Osteocyte (in vitro differentiated cells): Measurements from ENCODE around the gene CALML4. TPM values are rescaled to one million over a fixed set of nuclear protein-coding genes. Genes with fewer than 3 reads are reported as not detected.

Experiments
- DNase-seq: peaks from one replicate; pipeline ENCODE4 v3.0.0; 2021; ENCODE audit warnings: mixed read lengths; ENCODE audit not compliant: unreplicated experiment; ENCODE audit errors: extremely low spot score
- H3K27ac Mint-ChIP-seq: one replicate; pipeline ENCODE4 v1.8.0; 2021; ENCODE audit warnings: mild to moderate bottlenecking, mixed read lengths; ENCODE audit not compliant: unreplicated experiment
- H3K27me3 Mint-ChIP-seq: one replicate; pipeline ENCODE4 v1.8.0; 2021; ENCODE audit warnings: mixed read lengths; ENCODE audit not compliant: unreplicated experiment
- H3K36me3 Mint-ChIP-seq: one replicate; pipeline ENCODE4 v1.8.0; 2021; ENCODE audit warnings: mixed read lengths; ENCODE audit not compliant: unreplicated experiment
- H3K4me1 Mint-ChIP-seq: one replicate; pipeline ENCODE4 v1.8.0; 2021; ENCODE audit warnings: mixed read lengths; ENCODE audit not compliant: unreplicated experiment
- H3K4me3 Mint-ChIP-seq: one replicate; pipeline ENCODE4 v1.8.0; 2021; ENCODE audit warnings: mild to moderate bottlenecking, moderate library complexity, mixed read lengths; ENCODE audit not compliant: unreplicated experiment
- H3K9me3 Mint-ChIP-seq: one replicate; pipeline ENCODE4 v1.8.0; 2021; ENCODE audit warnings: mixed read lengths; ENCODE audit not compliant: unreplicated experiment
- CTCF ChIP-seq: fragments of 200-600 bp; sonication (generic); IDR thresholded peaks from 2 replicates; pipeline ENCODE4 v1.5.0; 2021; ENCODE audit warnings: antibody characterized with exemption, mild to moderate bottlenecking, moderate library complexity
- total RNA-seq: library from RNA; stranded (reverse); gene quantifications from 2 replicates; pipeline ENCODE4 v1.2.1, GENCODE V29; 2021

The CALML4 gene
- total RNA-seq, 1 donor from 2014 or later, result 2.0 TPM

- Mint-ChIP-seq H3K4me1 (peaks cover 3% of the 10 kb centered on the region), H3K27me3 (no peaks in the 10 kb centered on the region), H3K4me3 (no peak overlapping the region), H3K9me3 (no peaks in the 10 kb centered on the region), H3K27ac (no peak overlapping the region), H3K36me3 (peaks cover 25% of the 10 kb centered on the region)
- no peak for TF ChIP-seq CTCF
- DNase-seq, result no peak
These were observed 47.0 kb downstream of the CALML4 start for GRCh38 chr15:68158046-68158628.

DNA sequence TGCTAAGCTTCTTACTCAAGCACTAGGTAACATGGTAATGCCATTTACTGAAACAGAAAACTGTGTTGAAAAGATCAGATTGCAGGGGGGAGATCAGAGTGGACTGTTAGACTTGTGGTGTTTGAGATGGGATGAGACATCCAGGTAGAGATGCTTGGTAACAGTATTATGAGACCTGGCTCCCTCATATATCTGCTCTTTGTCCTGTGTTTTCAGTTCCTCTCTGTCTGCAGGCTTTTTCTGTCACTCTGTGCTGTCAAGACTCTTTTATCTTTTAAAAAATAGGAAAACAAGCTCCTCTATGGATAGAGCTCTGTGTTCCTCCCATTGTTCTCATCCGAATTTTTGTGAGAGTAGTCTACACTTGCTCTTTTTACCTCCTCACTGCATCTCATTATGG is 48.1 kb downstream of the CALML4 start:
- Mint-ChIP-seq H3K4me3 (no peak overlapping the region), H3K4me1 (peaks cover 5% of the 10 kb centered on the region), H3K27me3 (no peaks in the 10 kb centered on the region), H3K9me3 (no peaks in the 10 kb centered on the region), H3K36me3 (peaks cover 25% of the 10 kb centered on the region), H3K27ac (no peak overlapping the region)
- DNase-seq, result no peak
- no peak for TF ChIP-seq CTCF

GRCh38 chr15:68154923-68155559 is 50.1 kb downstream of the CALML4 start:
- TF ChIP-seq CTCF, result peak; percentile 83
- no peaks in the 10 kb centered on the region for H3K27me3 Mint-ChIP-seq

DNA sequence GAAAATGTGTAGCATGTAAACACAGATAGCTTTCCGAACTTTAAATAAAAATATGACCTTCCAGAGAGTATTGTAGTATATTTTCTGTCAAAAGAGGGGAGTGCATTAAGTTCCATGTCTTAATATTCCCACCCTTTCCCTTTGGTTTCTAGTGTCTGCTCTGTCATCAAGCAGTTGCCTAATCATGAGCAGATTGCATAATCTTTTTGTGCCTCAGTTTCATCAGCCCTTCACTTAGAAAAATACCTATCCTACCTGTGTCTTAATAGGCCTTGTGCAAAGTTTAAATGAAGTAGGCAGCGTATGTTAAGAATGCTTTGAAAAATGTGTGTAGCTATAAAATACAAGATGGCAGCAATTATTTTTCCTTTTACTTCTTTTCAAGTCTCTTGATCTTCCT is 52.8 kb downstream of the CALML4 start:
- no peak overlapping the region for H3K4me3 Mint-ChIP-seq
- H3K27me3 Mint-ChIP-seq, result no peaks in the 10 kb centered on the region
- no peaks in the 10 kb centered on the region for H3K9me3 Mint-ChIP-seq
- H3K4me1 Mint-ChIP-seq, result peaks cover 18% of the 10 kb centered on the region
- no peak for DNase-seq
- H3K36me3 Mint-ChIP-seq, result peaks cover 15% of the 10 kb centered on the region
- no peak overlapping the region for H3K27ac Mint-ChIP-seq
- TF ChIP-seq CTCF, result no peak

More at GRCh38 chr15:68154923-68155559, 50.1 kb downstream of the CALML4 start:
- H3K4me3 Mint-ChIP-seq, result no peak overlapping the region
- H3K36me3 Mint-ChIP-seq, result peaks cover 12% of the 10 kb centered on the region
- no peak overlapping the region for H3K27ac Mint-ChIP-seq
- H3K4me1 Mint-ChIP-seq, result peaks cover 11% of the 10 kb centered on the region
- DNase-seq, result no peak
- H3K9me3 Mint-ChIP-seq, result no peaks in the 10 kb centered on the region

GRCh38 chr15:68151277-68151676 is 53.9 kb downstream of the CALML4 start:
- H3K9me3 Mint-ChIP-seq, result no peaks in the 10 kb centered on the region
- no peak overlapping the region for H3K4me3 Mint-ChIP-seq
- peaks cover 18% of the 10 kb centered on the region for H3K4me1 Mint-ChIP-seq
- DNase-seq, result no peak
- no peaks in the 10 kb centered on the region for H3K27me3 Mint-ChIP-seq
- peaks cover 23% of the 10 kb centered on the region for H3K36me3 Mint-ChIP-seq
- no peak for TF ChIP-seq CTCF
- H3K27ac Mint-ChIP-seq, result no peak overlapping the region
